ENCODE measurements around the gene SP1.

GRCh38 chr12:53464685-53465418, 84.9 kb downstream of the SP1 start:
- TF ChIP-seq POLR2AphosphoS5 (IDR thresholded peaks at IDR 0.05; ENCODE audit: control insufficient read depth, insufficient read depth, low read depth, low read length): no peak
- TF ChIP-seq TCFL5 (CRISPR knock-in tag; conservative IDR thresholded peaks at IDR 0.05): no peak
- TF ChIP-seq EZH2 (IDR thresholded peaks at IDR 0.05; ENCODE audit: borderline replicate concordance, low read depth, low read length): no peak
- no peak for TF ChIP-seq CHD1 (IDR thresholded peaks at IDR 0.05; ENCODE audit: low read length)
- TF ChIP-seq MAZ (CRISPR knock-in tag; conservative IDR thresholded peaks at IDR 0.05 in 1 of 2, IDR thresholded peaks at IDR 0.05 in 1 of 2): no peak
- TF ChIP-seq PHF20 (IDR thresholded peaks at IDR 0.05; ENCODE audit: partially characterized antibody): no peak
- no peak for TF ChIP-seq FOS (IDR thresholded peaks at IDR 0.05; ENCODE audit: extremely low read depth, insufficient read length)
- no peak for TF ChIP-seq SP1 (CRISPR knock-in tag; IDR thresholded peaks at IDR 0.05)
